ENCODE results near the gene GRM1.
"Not testable (repeated sequence)": the region's sequence is repeated elsewhere in the genome, so short reads cannot be mapped to it uniquely, and the experiment has no call there.

GRM1 gene

DNA sequence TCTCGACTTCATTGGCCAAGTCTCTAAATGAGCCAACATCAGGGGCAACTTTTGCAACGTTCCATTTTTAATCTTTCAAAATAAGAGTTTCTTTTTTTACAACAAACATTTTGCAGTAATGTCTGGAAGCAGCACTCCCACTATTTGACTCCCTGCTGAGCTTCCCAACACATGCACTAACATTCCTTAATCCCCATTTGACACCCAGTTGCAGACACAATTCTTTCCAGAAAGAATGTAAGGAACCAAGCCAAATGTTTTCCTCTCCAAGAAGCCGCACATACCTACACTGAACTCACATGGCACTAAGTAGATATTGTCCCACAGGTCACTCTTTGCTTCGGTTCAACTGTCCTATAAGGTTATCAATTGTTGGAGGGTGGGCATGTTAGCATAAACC lies 165.6 kb downstream of the GRM1 start:
- DNase-seq (ENCODE audit: low read depth): no peak

DNA sequence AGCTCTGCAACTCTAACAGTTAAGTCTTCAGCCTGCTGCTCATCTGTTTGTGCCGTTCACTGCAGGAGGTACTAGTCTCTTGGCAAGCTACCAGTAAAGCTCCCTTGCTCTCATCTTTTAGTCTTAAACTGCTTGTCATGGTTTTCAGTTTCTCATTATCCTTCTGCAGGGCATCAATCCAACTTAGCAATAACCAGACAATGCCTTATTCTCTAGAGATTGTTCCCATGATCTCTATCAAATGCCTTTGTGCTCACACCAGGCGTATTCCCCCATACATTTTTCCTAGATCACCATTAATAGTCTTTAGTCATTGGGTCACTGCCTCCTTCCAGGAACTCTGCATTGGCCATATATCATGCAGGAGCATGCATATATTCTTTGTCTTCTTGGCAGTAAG lies 171.3 kb downstream of the GRM1 start:
- no peak for DNase-seq (ENCODE audit: low read depth)

DNA sequence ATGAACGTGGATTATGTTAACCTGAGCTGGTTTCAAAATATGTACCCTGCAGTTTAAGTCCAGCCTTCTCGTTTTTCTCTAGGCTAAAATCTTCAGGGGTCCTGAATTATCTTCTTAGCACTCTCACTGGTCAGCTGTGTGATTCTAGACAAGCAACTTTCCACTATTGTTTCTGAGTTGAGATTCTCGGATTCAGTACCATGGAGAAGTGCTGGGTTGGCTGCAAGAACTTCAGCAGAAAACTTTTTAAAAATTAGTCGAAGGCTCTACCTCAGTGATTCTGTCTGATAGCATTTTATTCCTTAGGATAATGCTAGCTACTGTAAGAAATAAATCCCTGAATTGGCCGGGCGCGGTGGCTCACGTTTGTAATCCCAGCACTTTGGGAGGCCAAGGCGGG lies 173.7 kb downstream of the GRM1 start:
- DNase-seq (ENCODE audit: low read depth): no peak

DNA sequence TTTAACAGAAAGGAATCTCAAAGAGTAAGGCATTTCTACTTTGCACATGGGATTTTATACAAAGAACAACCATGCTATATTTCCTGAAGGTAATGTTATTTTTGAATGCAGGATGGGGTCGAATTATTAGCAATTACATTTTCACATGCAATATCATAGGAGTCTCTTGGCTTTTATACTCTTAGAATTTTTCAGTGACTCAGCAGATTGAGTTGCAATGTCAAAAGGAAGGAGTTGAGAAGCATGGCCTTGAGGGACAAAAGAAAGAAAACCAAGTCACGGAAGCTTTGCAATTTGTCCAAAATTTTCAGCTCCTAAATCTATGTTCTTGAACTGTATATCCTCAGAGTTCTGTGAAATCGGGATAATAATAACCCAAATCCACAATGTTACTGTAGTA lies 181.1 kb downstream of the GRM1 start:
- DNase-seq (ENCODE audit: low read depth): no peak

DNA sequence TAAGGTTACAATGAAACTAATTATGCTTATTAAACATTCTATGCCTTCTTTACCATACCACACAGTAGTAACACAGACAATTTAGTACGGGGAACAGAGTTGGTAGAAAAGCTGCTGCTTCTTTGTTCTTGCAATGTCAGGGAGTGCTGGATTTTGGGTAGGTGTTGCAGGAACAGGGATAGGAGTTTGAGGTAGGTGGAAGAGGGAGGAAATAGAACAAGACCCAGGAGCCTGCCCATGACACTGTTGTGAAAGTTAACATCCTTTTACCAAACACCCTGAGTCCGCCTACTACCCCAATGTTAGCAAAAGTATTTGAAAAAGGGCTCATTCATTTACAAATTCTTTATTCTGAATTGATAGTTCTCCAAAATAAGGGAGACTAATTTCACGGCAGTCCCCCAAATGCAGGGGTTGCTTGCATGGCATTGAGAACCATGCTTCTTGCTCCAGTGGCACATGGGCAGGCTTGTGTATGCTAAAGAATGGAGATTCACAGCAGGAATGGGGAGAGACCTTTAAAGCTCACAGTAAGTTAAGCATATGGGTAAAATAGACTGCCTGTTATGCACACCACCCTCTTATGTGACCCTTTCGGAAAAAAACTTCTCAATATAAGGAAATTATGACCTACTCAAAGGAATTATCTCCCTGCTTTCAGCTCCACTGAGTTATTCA lies 181.7 kb downstream of the GRM1 start:
- no peak for DNase-seq (ENCODE audit: low read depth)

DNA sequence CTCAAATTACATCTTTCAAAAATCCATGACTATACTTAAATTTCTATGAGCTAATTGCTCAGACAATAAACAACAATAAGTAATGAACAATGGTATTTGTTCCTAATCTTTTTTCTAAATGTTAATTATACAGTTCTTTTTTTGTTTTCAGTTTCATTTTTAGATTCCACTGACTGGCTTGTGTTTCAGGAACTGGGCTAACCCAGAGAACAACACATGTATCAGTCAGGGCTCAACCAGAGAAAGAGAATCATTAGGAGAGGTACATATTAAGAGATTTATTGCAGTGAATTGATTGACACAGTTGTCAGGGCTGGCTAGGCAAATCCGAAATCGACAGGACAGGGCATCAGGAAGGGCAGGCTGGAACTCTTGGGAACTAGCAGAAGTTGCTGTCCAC lies 182.8 kb downstream of the GRM1 start:
- no peak for DNase-seq (ENCODE audit: low read depth)

DNA sequence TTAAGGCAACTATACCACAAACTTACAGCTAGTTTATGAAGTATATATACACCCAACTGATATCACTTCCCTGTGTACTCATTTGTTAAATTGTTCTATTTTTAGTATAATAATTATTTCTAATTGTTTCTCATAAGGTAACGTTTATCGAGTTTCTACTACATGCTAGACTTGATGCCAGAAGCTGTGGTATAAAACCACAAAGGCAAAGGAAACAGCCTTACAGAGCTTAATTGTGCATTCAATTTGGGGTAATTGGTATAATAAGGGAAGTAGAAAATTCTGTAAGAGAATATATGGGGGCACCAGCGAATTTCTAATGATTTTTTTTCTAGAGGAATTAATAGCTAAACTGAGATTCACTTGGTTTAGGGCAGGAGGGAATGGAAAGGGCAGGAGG lies 183.9 kb downstream of the GRM1 start:
- DNase-seq (ENCODE audit: low read depth): no peak

DNA sequence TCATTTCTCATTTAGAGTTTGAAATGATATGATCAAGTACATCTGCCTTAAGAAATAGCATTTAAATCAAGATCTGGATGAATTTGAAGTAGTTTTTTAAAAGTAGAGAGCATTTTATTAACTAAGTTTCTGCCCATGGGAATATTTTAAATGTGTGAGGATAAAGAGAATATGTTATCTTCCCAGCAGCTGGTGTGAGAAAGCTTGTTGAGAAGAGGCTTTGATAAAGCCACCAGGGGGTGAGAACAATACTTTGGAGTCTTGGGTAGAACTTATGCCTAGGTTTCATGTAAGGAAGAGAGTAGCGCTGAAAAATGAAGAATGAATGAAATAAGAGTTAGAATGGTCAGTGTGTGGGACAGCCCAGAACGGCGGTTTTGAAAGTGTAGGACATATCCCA lies 190.2 kb downstream of the GRM1 start:
- no peak for DNase-seq (ENCODE audit: low read depth)

DNA sequence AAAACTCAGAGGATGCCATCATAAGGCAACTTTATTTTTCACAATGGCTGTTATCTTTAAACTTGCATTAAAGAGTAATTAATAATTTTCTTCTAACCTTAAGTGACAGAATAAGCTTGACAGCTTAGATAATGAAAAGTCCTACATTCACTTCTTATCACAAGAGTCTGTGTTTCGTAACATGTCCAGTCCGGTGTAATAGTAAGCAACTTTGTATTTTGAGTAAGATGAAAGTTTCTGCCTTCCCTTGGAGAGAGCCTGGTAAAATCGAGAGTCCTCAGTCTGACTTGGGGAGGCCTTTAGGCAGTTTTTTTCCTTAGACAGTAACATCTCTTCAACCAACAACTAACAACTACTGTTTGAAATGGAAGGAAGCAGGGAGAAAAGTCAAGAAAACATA lies 195.6 kb downstream of the GRM1 start:
- no peak for DNase-seq (ENCODE audit: low read depth)

DNA sequence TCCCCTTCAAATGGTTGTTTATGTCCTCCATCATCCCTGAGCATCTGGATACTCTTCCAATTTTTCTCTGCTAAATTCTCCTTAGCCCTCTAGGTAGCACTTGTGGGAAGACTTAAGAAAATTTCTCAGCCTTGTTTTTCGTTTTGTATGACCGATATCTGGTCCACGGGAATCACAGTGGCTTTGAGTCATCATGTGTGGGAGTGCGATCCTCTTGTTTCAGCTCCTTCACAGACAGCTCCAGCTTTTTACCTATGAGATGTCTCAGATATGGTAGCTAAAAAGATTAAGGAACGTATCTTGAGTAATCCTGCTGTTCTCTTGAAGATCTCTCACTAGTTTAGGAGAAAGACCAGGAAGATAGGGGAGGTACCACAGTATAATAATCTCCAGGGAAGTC lies 196.1 kb downstream of the GRM1 start:
- no peak for DNase-seq (ENCODE audit: low read depth)

DNA sequence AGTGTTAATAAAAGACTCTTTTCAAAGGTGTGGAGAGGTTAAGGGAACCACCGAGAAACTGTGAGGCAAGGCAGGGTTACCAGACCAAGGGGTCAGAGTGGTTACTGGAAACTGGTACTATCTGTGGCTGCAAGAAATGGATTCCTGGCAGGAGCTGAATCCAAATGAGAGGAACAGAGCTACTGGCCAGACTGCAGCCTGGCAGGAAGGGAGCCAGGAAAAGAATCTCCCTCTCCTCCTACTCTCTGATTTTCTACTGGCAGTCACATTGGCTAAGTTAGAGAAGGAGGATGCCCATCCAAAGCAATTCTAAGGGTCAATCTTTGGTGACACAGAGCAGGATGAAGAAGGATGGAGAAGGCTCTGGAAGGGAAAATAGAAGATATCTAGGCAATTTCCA lies 211.5 kb downstream of the GRM1 start:
- DNase-seq (ENCODE audit: low read depth): no peak

DNA sequence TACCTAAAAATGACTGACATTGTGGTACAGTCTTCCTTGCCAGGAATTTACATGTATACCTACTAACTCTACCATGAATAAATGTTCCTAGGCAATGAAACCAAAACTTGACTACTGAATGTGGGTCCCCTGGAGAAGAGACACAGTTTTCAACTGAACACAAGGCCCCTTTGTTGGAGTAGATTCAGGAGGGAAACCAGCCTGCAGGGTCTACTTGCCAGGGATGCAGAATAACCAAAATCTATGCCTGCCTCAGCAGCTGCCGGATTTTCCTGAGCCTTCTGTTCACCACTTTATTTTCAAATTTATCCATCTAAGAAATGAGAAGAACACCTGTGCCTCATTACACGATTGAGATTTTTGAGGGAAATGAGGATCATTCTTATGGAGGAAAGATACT lies 211.9 kb downstream of the GRM1 start:
- no peak for DNase-seq (ENCODE audit: low read depth)

DNA sequence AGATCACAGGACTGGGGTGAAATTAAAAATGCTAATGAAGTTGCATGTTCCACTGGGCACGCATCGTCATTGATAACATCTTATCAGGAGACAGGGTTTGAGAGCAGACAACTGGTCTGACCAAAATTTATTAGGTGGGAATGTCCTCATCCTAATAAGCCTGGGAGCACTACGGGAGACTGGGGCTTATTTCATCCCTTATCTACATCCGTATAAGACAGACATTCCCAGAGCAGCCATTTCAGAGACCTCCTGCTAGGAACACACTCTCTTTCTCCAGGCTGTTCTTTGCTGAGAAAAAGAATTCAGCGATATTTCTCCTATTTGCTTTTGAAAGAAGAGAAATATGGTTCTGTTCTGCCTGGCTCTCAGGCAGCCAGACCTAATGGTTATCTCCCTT lies 214.8 kb downstream of the GRM1 start:
- DNase-seq (ENCODE audit: low read depth): not testable (repeated sequence)

DNA sequence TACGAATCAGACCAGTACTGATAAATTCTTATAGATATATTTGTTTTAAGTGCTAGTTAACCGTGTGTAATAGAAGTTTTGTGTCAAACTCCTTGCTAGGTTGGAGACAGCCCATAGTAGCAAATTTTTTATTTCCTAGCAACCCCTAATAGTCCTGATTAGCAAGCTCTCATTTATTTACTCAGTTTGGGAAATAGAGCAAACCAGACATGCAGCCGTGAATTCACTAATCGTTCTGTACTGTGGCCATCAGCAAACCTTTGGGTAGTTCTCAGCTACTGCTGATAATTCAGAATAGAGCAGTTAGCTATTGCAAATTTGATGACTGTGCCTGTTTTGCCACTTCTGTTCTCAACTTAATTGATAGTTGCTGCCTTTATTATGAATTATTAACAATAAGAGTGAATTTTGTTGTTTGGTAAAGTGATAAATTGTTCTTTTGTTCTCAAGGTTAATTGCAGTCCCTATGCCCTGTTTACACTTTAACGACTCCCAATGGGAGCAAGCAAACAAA lies 215.8 kb downstream of the GRM1 start:
- DNase-seq (ENCODE audit: low read depth): no peak

DNA sequence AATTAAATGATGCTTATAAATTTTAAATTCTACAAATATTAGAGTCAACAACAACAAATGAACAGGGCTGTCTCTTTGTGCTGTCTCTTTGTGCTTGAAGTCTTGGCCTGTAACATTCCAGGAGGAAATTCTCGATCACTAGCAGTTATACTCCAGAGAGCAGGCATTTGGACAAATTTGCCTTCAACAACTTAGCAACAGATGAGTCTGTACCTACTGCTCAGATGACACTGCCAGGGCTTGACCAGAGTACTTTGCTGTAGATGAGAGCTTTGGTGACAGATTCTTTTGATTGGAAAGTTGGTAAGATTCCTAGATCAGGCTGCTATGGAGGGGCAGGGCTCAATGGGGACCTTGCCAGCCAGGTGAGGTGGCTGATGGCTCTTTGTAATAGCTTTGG lies 217.2 kb downstream of the GRM1 start:
- no peak for DNase-seq (ENCODE audit: low read depth)

DNA sequence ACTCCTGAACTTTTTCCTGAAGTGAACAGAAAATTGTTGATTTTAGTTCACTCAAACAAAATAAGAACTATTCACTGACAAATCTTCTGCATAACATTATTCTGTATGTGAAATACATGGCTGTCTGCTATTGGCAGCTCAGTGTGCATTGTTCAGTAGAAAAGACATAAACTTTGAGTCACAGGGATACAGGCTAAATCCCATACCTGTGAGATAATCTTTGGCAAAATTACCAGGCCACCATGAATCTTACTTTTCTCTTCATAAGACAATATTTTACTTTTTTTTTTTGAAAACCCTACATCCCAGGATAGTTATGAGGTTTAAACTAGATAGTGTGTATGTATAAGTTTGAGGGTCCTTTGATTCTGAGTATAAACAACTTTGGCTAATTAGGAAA lies 224.8 kb downstream of the GRM1 start:
- DNase-seq (ENCODE audit: low read depth): no peak

DNA sequence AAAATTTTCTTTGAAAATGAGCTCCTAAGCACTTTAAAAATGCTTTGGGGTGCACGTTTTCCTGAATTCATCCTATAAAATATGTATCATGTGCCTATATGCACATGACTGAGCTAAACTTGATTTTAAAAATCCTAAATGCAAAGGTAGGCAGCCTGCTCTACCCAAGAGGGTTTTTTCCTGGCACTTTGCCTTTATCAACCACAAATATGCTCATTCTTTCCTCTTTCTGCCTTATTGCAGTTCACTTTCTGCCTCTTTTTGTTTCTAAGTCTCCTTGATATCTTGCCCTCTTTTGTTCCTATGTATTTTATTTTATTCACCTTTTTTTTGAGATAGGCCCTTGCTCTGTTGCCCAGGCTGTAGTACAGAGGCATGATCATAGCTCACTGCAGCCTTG lies 229.3 kb downstream of the GRM1 start:
- DNase-seq (ENCODE audit: low read depth): no peak

DNA sequence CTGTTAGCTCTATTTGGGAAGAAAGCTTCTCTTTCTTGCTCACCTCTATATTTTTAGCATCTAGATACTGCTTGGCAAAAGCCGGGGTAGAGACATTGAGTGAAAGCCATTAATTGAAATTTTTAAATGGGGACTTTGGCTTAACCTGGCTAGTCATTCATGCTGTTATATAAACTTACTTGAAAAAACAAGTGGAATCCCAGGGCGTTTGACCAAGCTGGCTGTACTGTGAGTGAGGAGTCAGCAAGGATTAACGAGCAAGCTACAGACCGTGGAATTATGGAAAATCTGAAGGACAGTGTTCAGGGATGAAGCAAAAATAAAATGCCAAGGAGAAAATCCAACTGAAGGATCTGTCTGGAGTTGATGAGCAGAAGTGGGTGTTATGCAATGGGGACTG lies 232.0 kb downstream of the GRM1 start:
- no peak for DNase-seq (ENCODE audit: low read depth)

DNA sequence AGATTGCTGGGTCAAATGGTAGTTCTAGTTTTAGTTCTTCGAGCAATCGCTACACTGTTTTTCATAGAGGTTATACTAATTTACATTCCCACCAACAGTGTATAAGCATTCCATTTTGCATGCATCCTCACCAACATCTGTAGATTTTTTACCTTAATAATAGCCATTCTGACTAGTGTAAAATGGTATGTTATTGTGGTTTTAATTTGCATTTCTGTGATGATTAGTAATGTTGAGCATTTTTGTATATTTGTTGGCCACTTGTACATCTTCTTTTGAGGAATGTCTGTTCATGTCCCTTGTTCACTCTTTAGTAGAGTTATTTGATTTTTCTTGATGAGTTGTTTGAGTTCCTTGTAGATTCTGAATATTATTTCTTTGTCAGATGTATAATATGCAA lies 236.2 kb downstream of the GRM1 start:
- peak; percentile 20 for DNase-seq (ENCODE audit: low read depth)

DNA sequence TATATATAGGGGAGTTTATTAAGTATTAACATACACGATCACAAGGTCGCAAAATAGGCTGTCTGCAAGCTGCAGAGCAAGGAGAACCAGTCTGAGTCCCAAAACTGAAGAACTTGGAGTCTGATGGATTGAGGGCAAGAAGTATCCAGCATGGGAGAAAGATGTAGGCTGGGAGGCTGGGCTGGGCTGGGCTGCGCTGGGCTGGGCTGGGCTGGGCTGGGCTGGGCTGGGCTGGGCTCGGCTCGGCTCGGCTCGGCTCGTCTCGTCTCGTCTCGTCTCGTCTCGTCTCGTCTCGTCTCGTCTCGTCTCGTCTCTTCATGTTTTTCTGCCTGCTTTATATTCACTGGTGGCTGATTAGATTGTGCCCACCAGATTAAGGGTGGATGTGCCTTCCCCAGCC lies 238.6 kb downstream of the GRM1 start:
- DNase-seq (ENCODE audit: low read depth): no peak

DNA sequence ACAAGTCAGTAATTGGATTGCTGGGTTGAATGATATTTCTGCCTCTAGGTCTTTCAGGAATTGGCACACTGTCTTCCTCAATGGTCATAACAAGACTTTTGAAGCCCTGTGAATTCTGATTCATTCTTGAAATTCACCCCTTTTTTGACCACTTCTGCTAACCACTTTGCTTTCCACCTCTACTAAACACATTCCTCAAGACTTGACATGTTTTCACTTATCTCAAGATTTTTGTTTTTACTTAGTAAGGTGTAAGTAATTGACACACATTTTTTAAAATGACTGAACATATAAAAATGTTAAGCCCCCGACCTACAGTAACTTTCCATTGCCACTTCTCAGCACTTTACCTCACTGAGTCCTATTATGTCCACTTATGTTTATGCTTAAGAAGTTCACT lies 239.1 kb downstream of the GRM1 start:
- DNase-seq (ENCODE audit: low read depth): no peak

DNA sequence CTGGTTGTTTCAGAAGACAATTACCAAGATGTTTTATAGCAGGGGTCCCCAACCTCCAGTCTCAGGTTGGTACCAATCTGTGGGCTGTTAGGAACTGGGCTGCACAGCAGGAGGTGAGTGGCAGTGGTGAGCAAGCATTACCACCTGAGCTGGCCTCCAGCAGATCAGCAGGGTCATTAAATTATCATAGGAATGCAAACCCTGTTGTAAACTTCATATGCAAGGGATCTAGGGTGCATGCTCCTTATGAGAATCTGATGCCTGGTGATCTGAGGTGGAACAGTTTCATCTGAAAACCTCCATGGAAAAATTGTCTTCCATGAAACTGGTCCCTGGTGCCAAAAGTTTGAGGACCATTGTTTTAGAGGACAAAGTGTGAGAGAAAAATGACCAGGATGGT lies 240.6 kb downstream of the GRM1 start:
- no peak for DNase-seq (ENCODE audit: low read depth)

DNA sequence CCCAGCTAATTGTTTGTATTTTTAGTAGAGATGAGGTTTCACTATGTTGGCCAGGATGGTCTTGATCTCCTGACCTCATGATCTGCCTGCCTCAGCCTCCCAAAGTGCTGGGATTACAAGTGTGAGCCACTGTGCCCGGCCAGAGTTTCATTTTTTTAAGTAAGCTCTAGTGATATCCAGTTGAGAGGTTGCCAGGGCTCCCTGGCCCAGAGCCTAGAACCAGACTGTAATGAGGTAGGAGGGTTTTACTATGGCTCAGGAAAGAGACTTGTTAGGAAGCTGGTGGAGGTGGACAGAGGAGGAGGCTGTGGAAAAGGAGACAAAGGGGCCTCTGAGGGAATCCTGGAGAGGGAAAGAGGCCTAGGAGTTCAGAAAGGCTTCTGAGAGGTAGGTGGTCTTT lies 242.3 kb downstream of the GRM1 start:
- DNase-seq (ENCODE audit: low read depth): not testable (repeated sequence)

DNA sequence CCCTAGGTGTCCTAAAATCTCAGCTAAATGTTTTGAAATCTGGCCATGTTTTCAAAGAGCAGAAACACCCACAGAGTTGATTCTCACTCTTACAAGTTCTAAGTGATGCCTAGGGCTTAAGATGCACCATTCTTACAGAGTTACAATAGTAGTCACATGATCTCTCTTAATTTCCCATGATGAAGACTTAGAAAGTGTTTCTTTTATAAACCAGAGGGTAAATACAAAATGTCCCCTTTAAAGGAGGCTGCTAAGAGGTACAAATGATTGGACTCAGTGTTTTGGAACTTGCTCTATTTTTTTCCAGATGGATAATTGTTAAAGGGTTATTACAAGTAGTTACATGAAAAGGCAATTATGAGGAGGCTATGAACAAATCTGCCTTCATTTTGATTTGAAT lies 244.6 kb downstream of the GRM1 start:
- DNase-seq (ENCODE audit: low read depth): no peak

DNA sequence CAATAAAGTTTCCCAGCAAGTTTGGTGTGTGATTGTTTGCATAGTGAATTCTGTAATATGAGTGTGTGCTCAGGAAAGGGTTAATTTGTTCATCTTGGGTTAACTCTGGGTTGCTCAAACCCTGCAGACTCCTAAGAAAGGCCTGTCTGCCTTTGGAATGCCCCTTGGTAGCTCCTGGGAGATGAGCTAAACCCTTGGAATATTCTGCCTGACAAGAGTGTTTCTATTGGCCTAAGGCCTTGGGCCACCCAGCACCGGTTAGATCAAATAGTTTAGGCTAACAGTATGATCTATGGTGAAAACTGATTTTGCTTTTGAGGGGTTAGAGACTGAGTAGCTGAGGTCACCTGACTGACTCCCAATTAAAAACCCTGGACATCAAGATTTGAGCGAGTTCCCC lies 248.3 kb downstream of the GRM1 start:
- no peak for DNase-seq (ENCODE audit: low read depth)
